GM12875 (cell line): Measurements from ENCODE around the gene ITGAV.

ENCODE experiments used
- H3K4me3 ChIP-seq: one replicate; pipeline ENCODE4 v1.5.1; 2011; ENCODE audit warnings: low read depth, low read length, control low read depth
- CTCF ChIP-seq: IDR thresholded peaks from 2 replicates; pipeline ENCODE4 v1.5.1; 2011; ENCODE audit warnings: low read depth, mild to moderate bottlenecking, control low read depth, inconsistent platforms, low read length, moderate library complexity, borderline replicate concordance; ENCODE audit not compliant: insufficient read depth

Gene ITGAV

GRCh38 chr2:186595219-186595618 is 5.4 kb downstream of the ITGAV start:
- no peak overlapping the region for H3K4me3 ChIP-seq
- TF ChIP-seq CTCF, result no peak

- no peak for TF ChIP-seq CTCF
- no peak overlapping the region for H3K4me3 ChIP-seq
Observed at GRCh38 chr2:186599186-186599778, 9.4 kb downstream of the ITGAV start.

GRCh38 chr2:186603286-186603685 is 13.4 kb downstream of the ITGAV start:
- TF ChIP-seq CTCF, result no peak
- H3K4me3 ChIP-seq, result no peak overlapping the region

GRCh38 chr2:186605041-186605440 is 15.2 kb downstream of the ITGAV start:
- no peak for TF ChIP-seq CTCF
- H3K4me3 ChIP-seq, result no peak overlapping the region

GRCh38 chr2:186607660-186608324 is 17.9 kb downstream of the ITGAV start:
- TF ChIP-seq CTCF, result no peak
- H3K4me3 ChIP-seq, result no peak overlapping the region

- no peak overlapping the region for H3K4me3 ChIP-seq
- TF ChIP-seq CTCF, result no peak
Observed at GRCh38 chr2:186610785-186611184, 20.9 kb downstream of the ITGAV start.

GRCh38 chr2:186611526-186611925 is 21.7 kb downstream of the ITGAV start:
- H3K4me3 ChIP-seq, result no peak overlapping the region
- TF ChIP-seq CTCF, result no peak
